IPS DF 19.7 (cell line): Measurements from ENCODE around the gene ADORA1.

Experiments used
- DNase-seq: peaks from one replicate; pipeline ENCODE4 v3.0.0-alpha.2; 2013; ENCODE audit warnings: low read depth, low spot score

The ADORA1 gene

DNA sequence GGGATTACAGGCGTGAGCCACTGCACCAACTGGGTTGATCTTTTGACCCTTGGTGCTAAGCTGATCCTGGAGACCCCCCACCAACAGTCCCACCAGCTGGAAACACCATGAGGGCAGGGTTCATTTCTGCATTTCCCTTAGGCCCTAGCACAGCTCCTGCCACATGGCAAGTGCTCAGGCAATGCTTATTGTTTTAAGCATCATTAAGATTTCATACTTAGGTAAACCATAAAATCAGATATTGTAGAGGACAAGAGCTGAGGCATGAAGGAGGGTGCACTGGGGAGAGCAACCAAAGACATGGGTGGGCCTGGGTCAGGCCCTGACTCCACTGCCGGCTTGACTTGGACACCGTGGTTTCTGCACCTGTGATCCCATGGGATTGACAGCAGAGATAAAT, 84.3 kb downstream of the ADORA1 start:
- no peak for DNase-seq

DNA sequence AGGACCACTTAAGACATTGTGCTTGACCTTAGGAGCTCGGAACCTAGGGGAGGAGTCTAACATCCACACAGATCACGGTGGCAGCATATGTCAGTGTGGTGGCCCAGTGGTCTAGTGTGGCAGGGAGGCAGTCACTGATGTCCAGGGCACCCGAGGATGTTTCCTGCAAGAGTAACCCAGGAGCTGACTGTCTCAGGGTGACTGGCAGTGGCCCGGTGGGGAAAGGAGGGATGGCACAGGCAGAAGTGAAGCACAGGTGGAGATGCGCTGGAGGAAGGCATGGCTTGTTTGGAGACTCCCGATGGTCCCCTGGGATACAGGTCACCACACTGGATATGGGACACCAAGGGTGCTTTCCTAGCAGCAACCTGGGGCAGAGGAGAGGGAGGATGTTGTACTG, 85.6 kb downstream of the ADORA1 start:
- no peak for DNase-seq

DNA sequence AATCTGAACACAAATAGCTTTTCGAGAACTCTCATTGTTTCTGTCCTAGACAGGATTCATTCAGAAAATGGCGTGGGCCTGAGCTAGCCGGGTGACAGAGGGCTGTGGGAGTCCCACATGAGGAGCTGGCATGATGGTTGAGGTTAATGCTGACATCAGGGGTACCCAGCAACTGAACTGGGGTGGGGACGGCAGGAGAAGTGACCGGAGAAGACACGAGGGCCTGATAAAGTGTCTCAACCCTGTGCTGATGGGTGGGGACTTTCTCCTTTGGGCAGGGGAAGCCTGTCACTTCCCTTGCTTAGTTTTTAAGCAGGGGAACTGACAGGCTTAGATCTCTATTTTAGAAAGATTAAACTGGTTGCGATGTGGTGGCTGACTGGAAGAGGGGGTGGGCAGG, 87.3 kb downstream of the ADORA1 start:
- DNase-seq = no peak

DNA sequence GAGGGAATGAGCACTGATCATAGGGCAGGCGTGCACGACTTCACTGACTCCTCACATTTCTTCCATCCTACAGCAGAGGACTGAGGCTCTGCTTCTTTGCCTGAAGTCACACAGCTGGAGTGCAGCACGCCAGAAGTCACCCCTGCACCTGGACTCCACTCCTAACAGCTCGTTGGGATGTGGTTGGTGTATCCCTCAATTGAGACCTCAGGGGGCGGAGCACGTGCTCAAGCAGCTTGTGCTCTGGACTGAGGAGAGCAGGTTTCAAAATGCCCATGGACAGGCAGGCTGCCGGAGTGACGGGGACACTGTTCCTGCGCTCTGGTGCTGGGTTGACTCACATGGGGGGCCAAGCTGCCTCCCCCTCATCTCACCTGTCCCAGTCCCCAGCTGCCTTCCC, 88.0 kb downstream of the ADORA1 start:
- DNase-seq = no peak

DNA sequence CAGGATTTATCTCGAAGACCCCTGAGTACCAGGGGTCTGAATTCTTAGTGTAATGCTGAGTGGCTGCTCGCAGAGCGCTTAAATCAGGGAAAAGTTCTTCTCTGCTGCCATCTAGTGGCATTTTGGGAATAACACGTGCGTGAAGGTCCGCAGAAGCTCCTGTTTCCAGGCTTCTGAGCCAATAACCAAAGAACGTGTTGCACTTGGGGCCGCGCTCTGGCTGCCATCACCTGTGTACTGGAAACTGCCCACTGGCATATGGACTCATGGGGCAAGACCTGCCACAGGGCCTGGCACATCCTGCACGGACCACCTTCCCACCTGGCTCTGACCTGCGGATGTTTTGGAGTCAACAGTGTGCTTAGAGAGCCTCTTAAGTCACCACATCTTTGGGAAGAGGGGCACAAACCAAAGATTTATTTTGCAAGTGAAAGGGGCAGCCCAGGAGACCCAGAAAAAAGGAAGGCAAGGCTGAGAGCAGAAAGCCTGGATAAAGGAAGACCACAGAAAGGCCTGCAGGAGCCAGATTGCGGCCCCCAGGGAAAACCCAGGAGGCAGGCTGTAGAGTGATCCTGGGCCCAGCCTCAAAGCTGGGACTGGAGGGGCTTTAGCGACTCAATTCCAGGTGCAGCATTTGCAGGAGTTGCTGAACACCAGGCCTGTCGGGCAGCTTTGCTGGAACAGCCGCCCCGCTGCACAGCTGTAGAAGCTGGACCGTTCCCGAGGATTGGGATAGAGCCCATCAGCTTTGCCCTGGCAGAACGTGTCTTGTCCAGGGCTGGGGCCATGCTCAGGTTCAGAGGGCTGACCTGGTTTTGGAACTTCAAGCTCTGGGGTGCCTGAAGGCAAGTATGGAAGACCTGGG, 89.0 kb downstream of the ADORA1 start:
- peak; percentile 48 for DNase-seq
